Measurements from ENCODE around the gene PRRX2. TPM values are rescaled to one million over a fixed set of nuclear protein-coding genes. Genes with fewer than 3 reads are reported as not detected.

The PRRX2 gene
- total and polyA plus RNA-seq, 9 of the 15 experiments (the other 6 are each of a cell fraction or from before 2014, with no cell fraction given) = 0.21 TPM; not detected in 8

- TF ChIP-seq ZFP91 (CRISPR knock-in tag; IDR thresholded peaks at IDR 0.05) (0 out of 2 replicates have a peak, but pooled peaks have one; percentile 30), AFF4 (CRISPR knock-in tag; IDR thresholded peaks at IDR 0.05) (peak; percentile 90), RAD51 (IDR thresholded peaks at IDR 0.05; ENCODE audit: borderline replicate concordance, low read depth) (peak; percentile 99), ZNF395 (CRISPR knock-in tag; IDR thresholded peaks at IDR 0.05) (peak; percentile 93), CLOCK (CRISPR knock-in tag; IDR thresholded peaks at IDR 0.05; ENCODE audit: borderline replicate concordance) (no peak; the same call in 1 of the 2 replicates), ZBTB11 (CRISPR knock-in tag; IDR thresholded peaks at IDR 0.05) (peak in 1 of 3 experiments; percentile 77; a peak in 2 of 6 replicates), NR4A1 (CRISPR knock-in tag; IDR thresholded peaks at IDR 0.05) (peak; percentile 76; the same call in 1 of the 2 replicates), NR4A1 (tag; IDR thresholded peaks at IDR 0.05) (no peak), POLR2AphosphoS5 (IDR thresholded peaks at IDR 0.05; ENCODE audit: control insufficient read depth, insufficient read depth, low read depth, low read length) (peak; percentile 93), KLF1 (tag; IDR thresholded peaks at IDR 0.05) (peak; percentile 54), POLR2B (IDR thresholded peaks at IDR 0.05; ENCODE audit: low read depth, partially characterized antibody) (peak; percentile 92)
Measured at GRCh38 chr9:129626079-129626624, 39.3 kb upstream of the PRRX2 start, which contains the start of gene NTMT1 (continued).

Data from K562 (cell line).